Neural cell (in vitro differentiated cells): ENCODE results near the gene RPA3. TPM values are rescaled to one million over a fixed set of nuclear protein-coding genes. Genes with fewer than 3 reads are reported as not detected.

Experiments used
- H2AFZ ChIP-seq: fragments of 200-600, 300-800 bp; sonication (generic), shearing (Covaris generic); 2 replicates; pipeline ENCODE4 v1.6.0; 2014; ENCODE audit warnings: low read depth, mild to moderate bottlenecking, antibody characterized with exemption, low read length, moderate library complexity
- H3F3A ChIP-seq: fragments of 200-600 bp; shearing (Covaris generic); 2 replicates; pipeline ENCODE4 v1.6.1; 2016; ENCODE audit warnings: mild to moderate bottlenecking, moderate library complexity, mixed read lengths, antibody characterized with exemption, low read length; ENCODE audit not compliant: insufficient read depth, poor library complexity, severe bottlenecking
- H3K27ac ChIP-seq: fragments of 200-600, 300-800 bp; sonication (generic), shearing (Covaris generic); 2 replicates; pipeline ENCODE4 v1.5.1; 2014; ENCODE audit warnings: mild to moderate bottlenecking, low read length, moderate library complexity
- H3K27me3 ChIP-seq: fragments of 300-800, 200-600 bp; sonication (generic), shearing (Covaris generic); 2 replicates; pipeline ENCODE4 v1.6.0; 2014; ENCODE audit warnings: mild to moderate bottlenecking, low read depth, low read length, moderate library complexity; ENCODE audit not compliant: insufficient read depth
- H3K36me3 ChIP-seq: fragments of 300-800, 200-600 bp; sonication (generic), shearing (Covaris generic); 2 replicates; pipeline ENCODE4 v1.5.1; 2014; ENCODE audit warnings: mild to moderate bottlenecking, antibody characterized with exemption, low read length, moderate library complexity; ENCODE audit not compliant: insufficient read depth
- H3K4me2 ChIP-seq: fragments of 300-800, 200-600 bp; sonication (generic), shearing (Covaris generic); 2 replicates; pipeline ENCODE4 v1.6.0; 2014; ENCODE audit warnings: mild to moderate bottlenecking, low read length
- H3K4me3 ChIP-seq: fragments of 300-800, 200-600 bp; sonication (generic), shearing (Covaris generic); 2 replicates; pipeline ENCODE4 v1.5.1; 2014; ENCODE audit warnings: mild to moderate bottlenecking, low read length, moderate library complexity
- H3K79me2 ChIP-seq: fragments of 200-600 bp; shearing (Covaris generic); replicated peaks from 2 replicates; pipeline ENCODE4 v1.6.0; 2014; ENCODE audit warnings: mild to moderate bottlenecking, low read length, moderate library complexity; ENCODE audit not compliant: insufficient read depth
- H3K9ac ChIP-seq: fragments of 300-800, 200-600 bp; sonication (generic), shearing (Covaris generic); 2 replicates; pipeline ENCODE4 v1.6.1; 2016; ENCODE audit warnings: mild to moderate bottlenecking, low read length, mixed read lengths
- H3K9me2 ChIP-seq: fragments of 200-600 bp; shearing (Covaris generic); 2 replicates; pipeline ENCODE4 v1.6.1; 2016; ENCODE audit warnings: mild to moderate bottlenecking, low read length, mixed read lengths; ENCODE audit not compliant: insufficient read depth
- H3K9me3 ChIP-seq: fragments of 200-600, 300-800 bp; sonication (generic), shearing (Covaris generic); 2 replicates; pipeline ENCODE4 v1.6.1; 2016; ENCODE audit warnings: mild to moderate bottlenecking, mixed run types, low read length, moderate library complexity, mixed read lengths
- H4K20me1 ChIP-seq: fragments of 200-600 bp; shearing (Covaris generic); 2 replicates; pipeline ENCODE4 v1.6.1; 2016; ENCODE audit warnings: mild to moderate bottlenecking, mixed run types; ENCODE audit not compliant: insufficient read depth
- EP300 ChIP-seq: fragments of 450-650 bp; conservative IDR thresholded peaks from 2 replicates; pipeline ENCODE4 v1.6.1; 2014; ENCODE audit warnings: antibody characterized with exemption, mild to moderate bottlenecking, moderate library complexity; ENCODE audit not compliant: poor library complexity, severe bottlenecking
- EZH2 ChIP-seq: fragments of 200-600, 300-800 bp; shearing (Covaris generic), sonication (generic); IDR thresholded peaks from 2 replicates; pipeline ENCODE4 v1.6.1; 2014; ENCODE audit warnings: antibody characterized with exemption, low read length, borderline replicate concordance, mild to moderate bottlenecking; ENCODE audit not compliant: insufficient read depth, poor library complexity, severe bottlenecking
- MXI1 ChIP-seq: fragments of 450-650 bp; conservative IDR thresholded peaks from 2 replicates; pipeline ENCODE4 v1.6.1; 2014; ENCODE audit warnings: antibody characterized with exemption, mild to moderate bottlenecking; ENCODE audit not compliant: poor library complexity, severe bottlenecking
- POLR2AphosphoS5 ChIP-seq: IDR thresholded peaks from 2 replicates; pipeline ENCODE4 v1.6.1; 2012
- RAD21 ChIP-seq: fragments of 450-650 bp; conservative IDR thresholded peaks from 2 replicates; pipeline ENCODE4 v1.6.1; 2014; ENCODE audit warnings: antibody characterized with exemption, mild to moderate bottlenecking, moderate library complexity
- REST ChIP-seq: IDR thresholded peaks from 2 replicates; pipeline ENCODE4 v1.6.1; 2012; ENCODE audit warnings: borderline replicate concordance
- SMC3 ChIP-seq: fragments of 450-650 bp; conservative IDR thresholded peaks from 2 replicates; pipeline ENCODE4 v1.6.1; 2014; ENCODE audit warnings: antibody characterized with exemption, mild to moderate bottlenecking, moderate library complexity; ENCODE audit not compliant: poor library complexity
- TAF1 ChIP-seq: IDR thresholded peaks from 2 replicates; pipeline ENCODE4 v1.6.1; 2012; ENCODE audit warnings: low read depth
- polyA plus RNA-seq: library from polyadenylated mRNA; depleted of rRNA; stranded (reverse); fragments of >200 nt; gene quantifications from 2 replicates; pipeline ENCODE4 v1.2.3, GENCODE V29; 2014

Gene RPA3
- polyA plus RNA-seq, 1 donor from 2014 or later = 50.1 TPM

GRCh38 chr7:7719236-7719635 is 829 bp upstream of the RPA3 start:
- Histone ChIP-seq H3K79me2 (no peaks in the 10 kb centered on the region), H3K4me2 (no peak overlapping the region), H3K36me3 (no peaks in the 10 kb centered on the region), H3K9me3 (no peaks in the 10 kb centered on the region), H3K9me2 (no peaks in the 10 kb centered on the region), H3K9ac (no peak overlapping the region), H3F3A (no peaks in the 10 kb centered on the region), H3K4me3 (no peak overlapping the region), H4K20me1 (no peaks in the 10 kb centered on the region), H2AFZ (no peak overlapping the region), H3K27ac (peak overlapping the region; percentile 11), H3K27me3 (no peaks in the 10 kb centered on the region)
- TF ChIP-seq MXI1 = no peak
- TF ChIP-seq POLR2AphosphoS5 = no peak
- no peak for TF ChIP-seq TAF1

- Histone ChIP-seq H3K27ac (no peak overlapping the region), H3K4me2 (no peak overlapping the region), H3K79me2 (no peaks in the 10 kb centered on the region), H3K9me2 (no peaks in the 10 kb centered on the region), H3K27me3 (no peaks in the 10 kb centered on the region), H3F3A (no peaks in the 10 kb centered on the region), H3K9ac (no peak overlapping the region), H3K4me3 (no peak overlapping the region), H3K36me3 (no peaks in the 10 kb centered on the region), H4K20me1 (no peaks in the 10 kb centered on the region), H2AFZ (no peak overlapping the region), H3K9me3 (no peaks in the 10 kb centered on the region)
- no peak for TF ChIP-seq SMC3
- no peak for TF ChIP-seq REST
- no peak for TF ChIP-seq POLR2AphosphoS5
- no peak for TF ChIP-seq EZH2
- no peak for TF ChIP-seq RAD21
- TF ChIP-seq MXI1 = no peak
- no peak for TF ChIP-seq TAF1
- no peak for TF ChIP-seq EP300
Measured at GRCh38 chr7:7713730-7714129, 4.7 kb downstream of the RPA3 start.

GRCh38 chr7:7710469-7710868 is 7.9 kb downstream of the RPA3 start:
- Histone ChIP-seq H3K4me2 (no peak overlapping the region), H3K27ac (no peak overlapping the region), H3K9me3 (no peaks in the 10 kb centered on the region), H4K20me1 (no peaks in the 10 kb centered on the region), H3K9ac (no peak overlapping the region), H3K9me2 (no peaks in the 10 kb centered on the region), H3K27me3 (no peaks in the 10 kb centered on the region), H2AFZ (no peak overlapping the region), H3F3A (no peaks in the 10 kb centered on the region), H3K36me3 (no peaks in the 10 kb centered on the region), H3K4me3 (no peak overlapping the region), H3K79me2 (no peaks in the 10 kb centered on the region)
- TF ChIP-seq EZH2 (no peak), MXI1 (no peak)
